K562 (cell line): ENCODE data around the gene UBE2QL1. TPM values are rescaled to one million over a fixed set of nuclear protein-coding genes. Genes with fewer than 3 reads are reported as not detected.

ENCODE experiments used
- ATAC-seq: fragments of 200-7000 bp; cut with Tn5 transposase; 3 replicates; pipeline ENCODE4 v1.9.1; 2020; ENCODE audit warnings: moderate library complexity
- BruUV-seq: library from RNA; stranded (reverse); fragments of 400-500 nt; replicated peaks from 2 replicates; lab custom pipeline; 2021; lab: Mats Ljungman, UMichigan
- CTCF ChIA-PET: fragments of 300-600 bp; formaldehyde crosslinking; extraction: SDS; loops from one replicate; lab custom pipeline; 2021; ENCODE audit warnings: low intra/inter-chr PET ratio; lab: Yijun Ruan, JAX
- POLR2A ChIA-PET: fragments of 300-600, 350-650 bp; sonication (Branson Sonifier 250); formaldehyde crosslinking; extraction: SDS; loops from one replicate; lab custom pipeline; 2021; ENCODE audit warnings: antibody characterized with exemption, inconsistent platforms; lab: Yijun Ruan, JAX
- DNase-seq, 4 experiments: peaks; one replicate each; pipeline versions ENCODE4 v3.0.0 to v3.0.0-alpha.2; 2011 to 2018; ENCODE audit warnings: low spot score in 3 of 4, mixed read lengths in 3 of 4; ENCODE audit errors: extremely low read depth in 1 of 4
- FAIRE-seq: peaks from 2 replicates; lab custom pipeline; 2011; peaks lifted over from hg19 to GRCh38; lab: Jason Lieb, UNC
- H2AFZ ChIP-seq: 2 replicates; pipeline ENCODE4 v1.6.0; 2011; ENCODE audit warnings: low read depth, low read length, control low read depth, inconsistent platforms
- H3K27ac ChIP-seq: fragments of 200-600 bp; 3 replicates; pipeline ENCODE4 v1.8.0; 2011; ENCODE audit warnings: low read depth, mild to moderate bottlenecking, control low read depth, inconsistent platforms, low read length, moderate library complexity, mixed read lengths; ENCODE audit errors: extremely low read depth
- H3K27me3 ChIP-seq, 2 experiments: fragments of 300-600 bp in 1 of 2; 2 replicates in 1 of 2; 3 replicates in 1 of 2; pipeline versions ENCODE4 v1.6.0 to v1.8.0; 2011; ENCODE audit warnings: inconsistent platforms in 2 of 2, low read length in 2 of 2, mild to moderate bottlenecking in 1 of 2, mixed read lengths in 1 of 2, moderate library complexity in 1 of 2; ENCODE audit not compliant: control insufficient read depth in 2 of 2, insufficient read depth in 2 of 2
- H3K36me3 ChIP-seq: fragments of 300-600 bp; 3 replicates; pipeline ENCODE4 v1.8.0; 2011; ENCODE audit warnings: mild to moderate bottlenecking, low read length, inconsistent platforms; ENCODE audit not compliant: control insufficient read depth, insufficient read depth
- H3K4me1 ChIP-seq, 2 experiments: fragments of 200-600 bp in 1 of 2; replicated peaks in 1 of 2; 2 replicates in 1 of 2; 3 replicates in 1 of 2; pipeline versions ENCODE4 v1.5.1 to v1.8.0; 2011; ENCODE audit warnings: inconsistent platforms in 2 of 2, low read length in 2 of 2, mild to moderate bottlenecking in 1 of 2, mixed read lengths in 1 of 2, moderate library complexity in 1 of 2; ENCODE audit not compliant: control insufficient read depth in 2 of 2, insufficient read depth in 2 of 2
- H3K4me2 ChIP-seq: 2 replicates; pipeline ENCODE4 v1.6.1; 2011; ENCODE audit warnings: low read length, control low read depth, inconsistent platforms, mixed read lengths; ENCODE audit not compliant: insufficient read depth
- H3K4me3 ChIP-seq: fragments of 200-600 bp; sonication (generic), shearing (Covaris generic); 2 replicates; pipeline ENCODE4 v1.5.1; 2016; ENCODE audit warnings: control low read depth, inconsistent platforms
- H3K79me2 ChIP-seq: fragments of 200-600 bp; 3 replicates; pipeline ENCODE4 v1.8.0; 2011; ENCODE audit warnings: low read length, inconsistent platforms; ENCODE audit not compliant: control insufficient read depth, insufficient read depth
- H3K9ac ChIP-seq, 2 experiments: 2 replicates each; pipeline versions ENCODE4 v1.6.0 to v1.6.1; 2011; ENCODE audit warnings: low read depth in 2 of 2, low read length in 2 of 2, control low read depth in 1 of 2, inconsistent platforms in 1 of 2, mild to moderate bottlenecking in 1 of 2, mixed read lengths in 1 of 2; ENCODE audit not compliant: insufficient read depth in 1 of 2
- H3K9me1 ChIP-seq: one replicate; pipeline ENCODE4 v1.6.0; 2011; ENCODE audit warnings: inconsistent platforms, mild to moderate bottlenecking, low read length, moderate library complexity; ENCODE audit not compliant: control insufficient read depth, insufficient read depth
- H3K9me3 ChIP-seq: replicated peaks from 2 replicates; pipeline ENCODE4 v1.5.1; 2011; ENCODE audit warnings: low read depth, low read length, inconsistent platforms; ENCODE audit not compliant: control insufficient read depth, insufficient read depth
- H4K20me1 ChIP-seq: replicated peaks from 2 replicates; pipeline ENCODE4 v1.6.1; 2011; ENCODE audit warnings: low read length, inconsistent platforms, mixed read lengths; ENCODE audit not compliant: control insufficient read depth, insufficient read depth
- ARID3A ChIP-seq: IDR thresholded peaks from 2 replicates; pipeline ENCODE4 v1.6.1; 2012; ENCODE audit warnings: low read depth, low read length, improper control_type of control experiment, borderline replicate concordance
- ATF6 ChIP-seq: sonication (generic); formaldehyde crosslinking; IDR thresholded peaks from 2 replicates; pipeline ENCODE4 v1.4.0; 2020; ENCODE audit warnings: mild to moderate bottlenecking, missing genetic modification reagents
- CREM ChIP-seq: IDR thresholded peaks from 2 replicates; pipeline ENCODE4 v1.6.1; 2014; ENCODE audit warnings: antibody characterized with exemption, low read depth
- ETS2 ChIP-seq: IDR thresholded peaks from 2 replicates; pipeline ENCODE4 v1.6.1; 2016; ENCODE audit warnings: borderline replicate concordance, missing genetic modification characterization, mild to moderate bottlenecking, moderate library complexity, missing compliant biosample characterization; ENCODE audit not compliant: poor library complexity, severe bottlenecking
- OTX1 ChIP-seq: fragments of 450-650 bp; formaldehyde crosslinking; IDR thresholded peaks from 2 replicates; pipeline ENCODE4 v1.4.0; 2022; ENCODE audit warnings: mild to moderate bottlenecking
- RAD21 ChIP-seq, 2 experiments: fragments of 250-450 bp in 1 of 2; fragments of 450-650 bp in 1 of 2; sonication (Bioruptor Pico) in 1 of 2; formaldehyde crosslinking in 1 of 2; IDR thresholded peaks in 1 of 2; conservative IDR thresholded peaks in 1 of 2; 2 replicates each; pipeline versions ENCODE4 v1.4.0 to v1.8.0; 2020 to 2022; ENCODE audit warnings: mild to moderate bottlenecking in 2 of 2, moderate library complexity in 1 of 2
- RBM17 ChIP-seq: fragments of 200-400 bp; formaldehyde crosslinking; IDR thresholded peaks from 2 replicates; pipeline ENCODE4 v1.6.1; 2017; ENCODE audit warnings: low read depth, mild to moderate bottlenecking, low read length, borderline replicate concordance
- TGIF2 ChIP-seq: sonication (generic); formaldehyde crosslinking; IDR thresholded peaks from 2 replicates; pipeline ENCODE4 v1.8.1; 2022; ENCODE audit warnings: mild to moderate bottlenecking, missing genetic modification reagents, moderate library complexity
- ZBED1 ChIP-seq: IDR thresholded peaks from 2 replicates; pipeline ENCODE4 v1.6.1; 2014
- ZNF436 ChIP-seq: fragments of 250-450, 450-650 bp; sonication (Bioruptor Pico); formaldehyde crosslinking; IDR thresholded peaks from 2 replicates; pipeline ENCODE4 v1.7.0; 2020; ENCODE audit warnings: mild to moderate bottlenecking
- WGBS: fragments of 100-300 bp; shearing (Covaris generic); methylation state at CpG from one replicate; pipeline ENCODE4 v1.1.6; 2016; ENCODE audit warnings: low coverage, mixed read lengths; ENCODE audit not compliant: insufficient coverage; ENCODE audit errors: missing lambda C conversion rate; 5-methylcytosine and 5-hydroxymethylcytosine counted together
- in situ Hi-C: fragments of 300-500 bp; cut with MboI; formaldehyde crosslinking; loops from 4 replicates; pipeline ENCODE4 v1.15.0; 2018; ENCODE audit warnings: inconsistent platforms, mixed read lengths
- intact Hi-C: fragments of 100-400 bp; cut with micrococcal nuclease; formaldehyde crosslinking; loops from 2 replicates; pipeline ENCODE4 v1.14.2; 2022
- polyA plus RNA-seq, 8 experiments: library from polyadenylated mRNA; depleted of rRNA in 4 of 8; stranded (reverse) in 5 of 8; unstranded in 3 of 8; fragments of >200 nt; fragmentation: Nextera tagmentation in 2 of 8; fragmentation: Illumina TruSeq in 1 of 8; extraction: Ambion mirVana in 2 of 8; extraction: Trizol in 1 of 8; gene quantifications; 2 replicates each; pipeline versions ENCODE4 v1.2.1 to v1.2.3, GENCODE V29; 2011 to 2014; ENCODE audit warnings: inconsistent platforms in 1 of 8, missing spikeins in 1 of 8
- total RNA-seq, 7 experiments: library from RNA; depleted of rRNA in 6 of 7; stranded (reverse); fragments of >200 nt in 6 of 7; fragmentation: Illumina TruSeq in 2 of 7; extraction: Trizol in 2 of 7; gene quantifications; 2 replicates each; pipeline versions ENCODE4 v1.2.1 to v1.2.3, GENCODE V29; 2011 to 2021; ENCODE audit warnings: low replicate concordance in 1 of 7
- TF ChIP-seq, protein P1 (sequence below): sonication (generic); formaldehyde crosslinking; IDR thresholded peaks from 2 replicates; pipeline ENCODE4 v1.8.0; 2022; ENCODE audit warnings: mild to moderate bottlenecking, low read depth, missing genetic modification reagents
- TF ChIP-seq, protein P2 (sequence below): sonication (generic); formaldehyde crosslinking; IDR thresholded peaks from 2 replicates; pipeline ENCODE4 v1.8.0; 2022; ENCODE audit warnings: mild to moderate bottlenecking, missing genetic modification reagents, borderline replicate concordance

The UBE2QL1 gene
- total and polyA plus RNA-seq, 9 of the 15 experiments (the other 6 are each of a cell fraction or from before 2014, with no cell fraction given), result not detected

GRCh38 chr5:6501701-6502100, 53.0 kb downstream of the UBE2QL1 start:
- CTCF ChIA-PET, result no interaction called here
- H3K4me2 ChIP-seq, result no peak overlapping the region
- in situ Hi-C loops (no loop called here), intact Hi-C loops (no loop called here)
- POLR2A ChIA-PET, result interaction anchor here (1.0 kb wide), 1 partner anchor 8 kb away, joined by 4 read pairs; no protein-coding TSS in a partner anchor
- no peak overlapping the region for H2AFZ ChIP-seq
- DNase-seq (no peak), FAIRE-seq (no peak)
- H3K4me3 ChIP-seq, result no peak overlapping the region
- H3K27me3 ChIP-seq, result peaks cover 12 to 30% of the 10 kb centered on the region in 2 experiments
- no peaks in the 10 kb centered on the region for H3K36me3 ChIP-seq
- no peak overlapping the region for H3K27ac ChIP-seq
- H3K9me3 ChIP-seq, result no peaks in the 10 kb centered on the region
- TF ChIP-seq ATF6 (CRISPR knock-in tag) (no peak), ARID3A (no peak), ZBED1 (no peak), RAD21 (CRISPR knock-in tag; conservative IDR thresholded peaks at IDR 0.05 in 1 of 2, IDR thresholded peaks at IDR 0.05 in 1 of 2) (no peak), ZNF436 (CRISPR knock-in tag) (no peak), CREM (no peak), TGIF2 (CRISPR knock-in tag) (no peak), ETS2 (tag) (no peak), OTX1 (CRISPR knock-in tag) (no peak), RBM17 (no peak)
- TF ChIP-seq, protein P1, sequence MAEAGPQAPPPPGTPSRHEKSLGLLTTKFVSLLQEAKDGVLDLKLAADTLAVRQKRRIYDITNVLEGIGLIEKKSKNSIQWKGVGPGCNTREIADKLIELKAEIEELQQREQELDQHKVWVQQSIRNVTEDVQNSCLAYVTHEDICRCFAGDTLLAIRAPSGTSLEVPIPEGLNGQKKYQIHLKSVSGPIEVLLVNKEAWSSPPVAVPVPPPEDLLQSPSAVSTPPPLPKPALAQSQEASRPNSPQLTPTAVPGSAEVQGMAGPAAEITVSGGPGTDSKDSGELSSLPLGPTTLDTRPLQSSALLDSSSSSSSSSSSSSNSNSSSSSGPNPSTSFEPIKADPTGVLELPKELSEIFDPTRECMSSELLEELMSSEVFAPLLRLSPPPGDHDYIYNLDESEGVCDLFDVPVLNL (CRISPR knock-in tag), result no peak
- TF ChIP-seq, protein P2, sequence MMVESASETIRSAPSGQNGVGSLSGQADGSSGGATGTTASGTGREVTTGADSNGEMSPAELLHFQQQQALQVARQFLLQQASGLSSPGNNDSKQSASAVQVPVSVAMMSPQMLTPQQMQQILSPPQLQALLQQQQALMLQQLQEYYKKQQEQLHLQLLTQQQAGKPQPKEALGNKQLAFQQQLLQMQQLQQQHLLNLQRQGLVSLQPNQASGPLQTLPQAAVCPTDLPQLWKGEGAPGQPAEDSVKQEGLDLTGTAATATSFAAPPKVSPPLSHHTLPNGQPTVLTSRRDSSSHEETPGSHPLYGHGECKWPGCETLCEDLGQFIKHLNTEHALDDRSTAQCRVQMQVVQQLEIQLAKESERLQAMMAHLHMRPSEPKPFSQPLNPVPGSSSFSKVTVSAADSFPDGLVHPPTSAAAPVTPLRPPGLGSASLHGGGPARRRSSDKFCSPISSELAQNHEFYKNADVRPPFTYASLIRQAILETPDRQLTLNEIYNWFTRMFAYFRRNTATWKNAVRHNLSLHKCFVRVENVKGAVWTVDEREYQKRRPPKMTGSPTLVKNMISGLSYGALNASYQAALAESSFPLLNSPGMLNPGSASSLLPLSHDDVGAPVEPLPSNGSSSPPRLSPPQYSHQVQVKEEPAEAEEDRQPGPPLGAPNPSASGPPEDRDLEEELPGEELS (CRISPR knock-in tag), result no peak
- TF ChIP-seq, all 486 proteins: peak for 0
- Histone ChIP-seq H3K4me1 (no peaks in the 10 kb centered on the region), H3K79me2 (no peaks in the 10 kb centered on the region), H3K9ac (no peak overlapping the region), H3K9me1 (no peaks in the 10 kb centered on the region), H4K20me1 (no peaks in the 10 kb centered on the region; the same call in 1 of the 2 replicates)
- BruUV-seq, result no TSS peak
- 2% methylated on average over 7 of the region's 7 CpGs for WGBS
- no peak for ATAC-seq
